GM18867 (cell line): Measurements from ENCODE around the gene RPS6KA1.
"Not testable (repeated sequence)": the region's sequence is repeated elsewhere in the genome, so short reads cannot be mapped to it uniquely, and the experiment has no call there.

Source experiments
- ATAC-seq: cut with Tn5 transposase; IDR thresholded peaks from one replicate; pipeline ENCODE4 v1.9.1; 2021; ENCODE audit warnings: mild to moderate bottlenecking, moderate library complexity; ENCODE audit not compliant: unreplicated experiment

Gene RPS6KA1

GRCh38 chr1:26593385-26593784 lies 63.8 kb downstream of the RPS6KA1 start:
- no peak for ATAC-seq

DNA sequence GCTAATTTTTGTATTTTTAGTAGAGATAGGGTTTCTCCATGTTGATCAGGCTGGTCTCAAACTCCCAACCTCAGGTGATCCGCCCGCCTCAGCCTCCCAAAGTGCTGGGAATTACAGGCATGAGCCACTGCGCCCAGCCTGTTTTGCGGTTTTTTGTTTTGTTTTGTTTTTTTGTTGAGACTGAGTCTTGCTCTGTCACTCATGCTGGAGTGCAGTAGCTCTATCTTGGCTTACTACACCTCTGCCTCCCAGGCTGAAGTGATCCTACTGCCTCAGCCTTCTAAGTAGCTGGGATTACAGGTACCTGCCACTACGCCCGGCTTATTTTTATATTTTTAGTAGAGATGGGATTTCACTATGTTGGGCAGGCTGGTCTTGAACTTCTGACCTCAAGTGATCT lies 65.0 kb downstream of the RPS6KA1 start:
- ATAC-seq = not testable (repeated sequence)

GRCh38 chr1:26597629-26598039 lies 68.1 kb downstream of the RPS6KA1 start:
- no peak for ATAC-seq

- no peak for ATAC-seq
Measured at GRCh38 chr1:26598890-26599289, 69.3 kb downstream of the RPS6KA1 start.

GRCh38 chr1:26602378-26602959 lies 72.9 kb downstream of the RPS6KA1 start:
- no peak for ATAC-seq

GRCh38 chr1:26603856-26604255 lies 74.3 kb downstream of the RPS6KA1 start:
- no peak for ATAC-seq

DNA sequence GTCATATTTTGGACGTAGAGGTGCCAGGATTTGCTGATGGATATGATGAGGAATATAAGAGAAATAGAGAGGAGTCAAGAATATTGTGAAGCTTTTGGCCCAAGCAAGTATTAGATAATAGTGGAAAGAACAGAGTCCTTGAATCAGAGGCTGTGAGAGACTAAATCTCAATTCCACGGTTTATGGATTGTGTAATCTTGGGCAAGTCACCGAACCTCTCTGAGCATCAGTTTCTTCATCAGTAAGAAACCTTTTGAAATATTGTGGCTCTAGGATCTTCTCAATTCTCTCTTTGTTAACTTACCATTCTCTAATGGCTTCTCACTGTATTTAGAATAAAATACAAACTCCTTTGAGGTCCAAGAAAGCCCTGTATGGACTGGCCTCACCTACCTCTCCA lies 77.6 kb downstream of the RPS6KA1 start:
- ATAC-seq = no peak

- no peak for ATAC-seq
Measured at GRCh38 chr1:26608895-26609294, 79.3 kb downstream of the RPS6KA1 start.

DNA sequence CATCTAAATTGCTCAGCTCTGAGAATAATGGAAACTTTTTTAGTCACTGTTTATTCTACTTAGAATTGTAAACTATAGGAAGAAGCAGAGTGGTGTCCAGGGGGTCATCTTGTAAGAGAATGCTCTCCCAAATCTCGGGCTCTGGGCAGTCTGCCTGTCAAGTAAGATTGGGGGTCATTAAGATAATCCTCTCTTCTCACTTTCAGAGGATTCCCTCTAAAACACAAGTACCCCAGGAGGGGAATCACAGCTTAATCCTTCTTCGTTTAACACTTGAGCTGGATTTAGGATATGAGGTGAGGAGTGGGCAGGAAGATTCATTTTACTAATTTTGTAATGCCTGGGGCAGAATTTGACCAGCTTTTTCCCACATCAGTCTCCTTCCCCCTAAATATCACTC lies 81.2 kb downstream of the RPS6KA1 start:
- no peak for ATAC-seq

DNA sequence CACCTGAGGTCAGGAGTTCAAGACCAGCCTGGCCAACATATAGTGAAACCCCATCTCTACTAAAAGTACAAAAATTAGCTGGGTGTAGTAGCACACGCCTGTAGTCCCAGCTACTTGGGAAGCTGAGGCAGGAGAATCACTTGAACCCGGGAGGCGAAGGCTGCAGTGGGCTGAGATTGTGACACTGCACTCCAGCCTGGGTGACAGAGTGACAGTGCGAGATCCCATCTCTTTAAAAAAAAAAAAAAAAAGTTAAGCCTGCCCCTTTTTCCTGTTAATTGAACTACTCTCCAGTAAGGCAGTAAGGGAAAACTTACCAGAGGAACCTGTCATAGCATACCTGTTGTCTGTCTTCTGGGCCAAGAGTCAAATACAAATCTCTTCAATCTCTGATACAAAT lies 83.1 kb downstream of the RPS6KA1 start:
- ATAC-seq = not testable (repeated sequence)

DNA sequence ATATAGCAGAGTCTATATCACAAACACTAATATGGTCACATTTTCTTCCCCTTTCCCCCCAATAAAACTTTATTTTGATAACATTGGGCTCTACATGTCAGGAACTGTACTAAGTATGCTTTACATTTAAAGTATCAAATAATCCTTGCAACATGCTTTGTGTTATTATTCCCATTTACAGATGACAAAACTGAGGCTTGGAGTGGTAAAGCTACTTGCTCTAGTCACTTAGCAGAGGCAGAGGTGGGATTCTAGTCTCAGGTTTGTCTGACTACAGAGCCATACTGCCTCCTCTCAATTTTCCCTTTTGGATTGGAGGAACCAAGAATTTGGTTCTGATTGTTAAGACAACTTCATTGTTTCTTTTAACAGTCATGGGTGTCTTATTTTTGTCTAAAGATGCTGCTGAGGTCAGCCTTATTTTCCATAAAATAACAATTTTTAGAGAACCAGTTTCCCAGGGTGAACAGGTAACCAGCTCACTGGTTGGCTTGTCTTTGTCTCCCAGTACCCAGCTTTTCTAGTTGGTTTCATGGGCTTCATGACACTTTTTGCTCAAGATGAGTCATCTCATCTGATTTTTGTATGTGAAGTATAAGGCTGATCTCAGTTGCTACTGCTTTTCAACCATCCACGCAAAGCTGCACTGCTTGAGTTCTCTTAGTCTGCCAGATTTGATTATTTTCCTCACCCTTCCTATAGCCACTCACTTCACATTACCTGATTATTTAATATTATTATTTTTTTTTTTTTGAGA lies 85.3 kb downstream of the RPS6KA1 start:
- ATAC-seq = no peak

DNA sequence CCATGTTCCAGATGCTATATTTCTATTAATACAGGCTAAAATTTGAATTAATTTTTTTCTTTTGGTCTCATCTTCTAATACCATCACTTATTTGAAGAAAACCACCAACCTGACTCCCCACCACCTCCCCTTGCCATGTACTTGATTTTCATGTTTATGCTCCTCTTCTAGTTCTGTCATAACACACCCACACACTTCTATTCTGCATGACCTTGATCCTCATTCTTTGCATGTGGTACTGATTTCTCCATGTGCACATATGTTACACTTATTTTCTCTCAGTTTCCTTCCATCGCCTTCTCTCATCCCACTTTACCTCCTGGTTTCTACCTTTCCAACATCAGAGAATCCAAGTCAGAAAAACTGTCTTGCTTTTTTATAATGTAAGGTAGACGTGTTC lies 87.3 kb downstream of the RPS6KA1 start:
- no peak for ATAC-seq

DNA sequence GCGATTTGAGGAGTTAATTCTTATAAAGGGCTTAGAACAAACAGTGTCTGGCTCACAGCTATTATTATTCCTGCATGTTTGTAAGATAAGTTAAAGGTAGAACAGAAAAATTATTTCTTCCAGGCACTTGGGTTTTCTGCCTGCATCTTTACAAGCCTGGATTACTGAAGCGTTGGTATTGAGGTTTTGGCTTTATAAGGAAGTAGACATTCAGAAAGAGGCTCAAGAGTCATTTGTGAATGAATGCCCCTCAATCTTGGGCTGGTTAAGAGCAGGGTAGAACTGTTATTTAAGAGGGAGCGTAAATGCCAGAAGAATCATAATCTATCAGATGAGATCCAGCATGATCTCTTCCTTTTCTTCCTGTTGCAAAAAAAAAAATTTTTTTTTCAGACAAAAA lies 89.0 kb downstream of the RPS6KA1 start:
- ATAC-seq = no peak
